GM18907 (cell line): ENCODE measurements around the gene CELF1.
A peak's percentile ranks its signal among the peaks of the same experiment; 100 is the strongest.

Experiments used
- ATAC-seq: cut with Tn5 transposase; IDR thresholded peaks from one replicate; pipeline ENCODE4 v1.9.1; 2021; ENCODE audit warnings: mild to moderate bottlenecking, moderate library complexity; ENCODE audit not compliant: unreplicated experiment

CELF1 gene

DNA sequence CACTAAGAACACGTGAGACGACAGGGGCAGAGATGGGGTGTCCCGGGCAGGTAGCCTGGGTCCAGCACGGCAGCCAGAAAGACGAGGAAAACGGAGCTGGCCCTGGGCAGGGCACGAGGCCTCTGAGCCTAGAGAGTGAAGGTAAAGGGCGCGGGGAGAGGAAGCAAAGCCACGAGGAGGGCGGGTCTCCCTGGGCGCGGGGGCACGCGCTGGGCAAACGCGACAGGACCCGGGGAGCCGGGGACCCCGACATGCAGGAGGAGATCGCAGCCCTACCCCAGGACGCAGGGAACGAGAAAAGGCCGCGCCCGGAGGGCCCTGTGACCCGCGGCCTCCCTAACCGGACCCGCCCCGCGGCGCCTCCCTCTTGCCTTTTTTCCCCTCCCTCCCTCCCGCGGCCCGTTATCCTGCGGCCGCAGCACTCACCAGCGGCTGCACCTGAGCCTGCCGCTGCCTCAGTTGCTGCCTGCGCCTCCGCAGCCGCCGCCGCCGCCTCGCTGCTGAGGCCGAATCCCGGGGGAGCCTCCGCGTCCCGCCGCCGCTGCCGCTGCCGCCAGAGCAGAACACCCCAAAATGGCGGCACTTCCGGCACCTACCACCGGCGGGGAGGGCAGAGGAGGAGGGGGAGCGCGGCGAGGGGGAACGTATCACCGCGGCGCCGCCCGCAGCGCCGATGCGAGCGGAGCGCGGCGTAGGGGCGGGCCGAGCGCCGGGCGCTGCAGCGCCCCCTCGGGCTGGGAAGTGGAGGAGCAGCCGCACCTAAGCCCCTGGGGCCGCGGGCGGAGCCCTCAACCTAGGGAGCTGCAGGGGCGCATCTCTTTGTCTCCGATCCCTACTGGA, at the start of gene CELF1:
Gene CELF1 (minus strand): TSS at position 567 of the 840 bp plus-strand sequence. CDS start 53,609 bp downstream, outside the sequence.
- ATAC-seq: peak; percentile 91

DNA sequence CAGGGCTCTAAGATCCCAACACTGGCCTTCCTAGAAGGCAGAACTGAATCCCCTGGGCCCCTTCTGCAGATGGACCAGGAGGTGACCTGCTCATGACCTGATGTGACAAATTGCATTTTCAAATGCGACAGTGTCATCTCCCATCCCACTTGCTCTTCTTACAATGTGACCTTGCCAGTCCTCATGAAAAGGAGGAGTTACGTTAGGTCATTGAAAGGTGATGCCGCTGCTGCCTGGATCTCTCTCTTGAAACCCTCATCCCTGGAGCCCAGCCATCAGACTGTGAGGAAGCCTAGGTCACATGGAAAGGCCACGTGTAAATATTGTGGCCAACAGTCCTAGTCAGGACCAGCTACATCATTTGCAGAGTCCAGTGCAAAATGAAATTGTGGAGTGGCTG, 47.0 kb upstream of the CELF1 start:
- ATAC-seq: no peak

DNA sequence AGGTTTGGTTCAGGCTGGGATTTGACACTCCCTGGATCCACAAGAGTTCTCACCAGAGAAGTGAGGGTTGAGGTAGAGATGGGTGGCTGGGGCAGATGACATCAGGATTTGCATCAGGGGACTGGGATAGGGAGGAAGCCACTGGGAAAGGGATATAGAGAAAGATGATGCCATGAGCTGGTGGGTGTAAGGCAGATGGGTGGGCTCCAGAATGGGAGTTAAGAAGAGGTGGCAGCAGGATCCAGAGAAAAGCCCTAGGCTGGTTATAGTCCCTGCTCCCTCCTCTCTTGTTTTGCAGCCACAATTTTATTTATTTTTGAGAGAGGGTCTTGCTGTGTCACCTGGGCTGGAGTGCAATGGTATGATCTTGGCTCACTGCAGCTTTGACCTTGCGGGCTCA, 43.0 kb upstream of the CELF1 start:
- ATAC-seq: no peak

GRCh38 chr11:47595029-47595428, 42.1 kb upstream of the CELF1 start:
- ATAC-seq: no peak

GRCh38 chr11:47593934-47594855, 41.3 kb upstream of the CELF1 start, which contains the start of gene C1QTNF4:
Gene C1QTNF4, minus strand, starts transcription at chr11:47594411. Its CDS starts 3,601 bp downstream, at chr11:47590810.
- ATAC-seq: no peak

DNA sequence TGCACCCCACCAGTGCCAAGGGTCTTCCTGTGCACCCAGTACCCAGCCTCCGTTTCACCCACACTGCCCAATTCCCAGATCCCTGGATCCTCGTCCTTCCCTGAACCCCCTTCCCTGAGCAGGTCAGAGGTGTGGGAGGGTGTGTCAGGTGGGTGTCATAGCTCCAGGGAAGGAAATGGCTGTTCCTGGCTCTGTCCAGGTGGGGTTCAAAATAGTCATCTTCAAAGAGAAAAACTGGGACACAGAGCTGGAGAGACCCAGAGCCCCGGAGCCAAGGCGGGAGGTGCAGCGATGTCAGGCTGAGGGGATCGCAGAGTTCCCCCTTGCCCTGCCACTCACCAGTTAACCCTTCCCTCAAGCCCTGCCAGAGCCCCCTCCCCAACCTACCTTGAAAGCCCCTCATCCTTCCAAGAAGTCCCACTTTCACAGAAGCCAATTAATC, 40.6 kb upstream of the CELF1 start:
- ATAC-seq: no peak

- ATAC-seq: no peak
Observed at GRCh38 chr11:47592970-47593369, 40.0 kb upstream of the CELF1 start.

GRCh38 chr11:47592251-47592650, 39.3 kb upstream of the CELF1 start:
- ATAC-seq: no peak

GRCh38 chr11:47591764-47592163, 38.8 kb upstream of the CELF1 start:
- ATAC-seq: no peak

DNA sequence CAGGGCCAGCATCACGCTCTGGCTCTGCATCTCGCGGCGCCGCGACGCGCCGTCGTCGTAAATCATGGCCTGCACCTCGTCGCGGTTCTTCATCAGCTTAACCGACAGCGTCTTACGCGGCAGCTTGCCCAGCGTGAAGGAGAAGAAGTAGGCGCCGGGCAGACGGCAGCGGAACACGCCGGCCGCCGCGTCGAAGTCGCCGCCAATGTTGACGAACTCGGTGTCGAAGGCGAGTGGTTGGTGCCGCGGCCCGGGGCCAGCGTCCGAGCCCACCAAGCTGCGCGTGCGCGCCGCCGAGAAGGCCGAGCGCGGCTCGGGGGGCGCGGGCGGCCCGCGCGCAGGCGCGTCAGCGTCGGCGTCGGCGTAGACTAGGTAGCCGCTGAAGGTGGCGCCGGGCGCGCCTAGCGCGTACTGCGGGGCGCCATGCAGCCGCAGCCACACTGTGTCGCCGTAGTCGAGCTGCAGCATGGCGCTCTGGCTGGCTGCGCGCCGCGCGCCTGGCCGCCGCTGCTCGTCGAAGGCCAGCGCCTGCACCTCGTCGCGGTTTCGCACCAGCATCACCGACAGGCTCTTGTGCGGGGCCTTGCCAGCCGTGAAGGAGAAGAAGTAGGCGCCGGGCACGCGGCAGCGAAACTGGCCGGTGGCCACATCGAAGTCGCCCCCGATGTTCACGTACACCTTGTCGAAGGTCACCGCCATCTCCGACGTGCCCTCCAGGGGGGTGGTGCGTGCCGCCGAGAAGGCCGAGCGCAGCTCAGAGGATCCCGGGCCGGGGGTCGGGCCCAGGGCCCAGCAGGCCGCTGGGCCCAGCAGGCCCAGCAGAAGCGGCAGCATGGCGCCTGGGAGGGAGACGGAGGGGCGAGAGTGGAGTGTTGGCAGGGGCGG, 37.3 kb upstream of the CELF1 start:
- no peak for ATAC-seq

- ATAC-seq: no peak
Observed at GRCh38 chr11:47589584-47589976, 36.6 kb upstream of the CELF1 start.

DNA sequence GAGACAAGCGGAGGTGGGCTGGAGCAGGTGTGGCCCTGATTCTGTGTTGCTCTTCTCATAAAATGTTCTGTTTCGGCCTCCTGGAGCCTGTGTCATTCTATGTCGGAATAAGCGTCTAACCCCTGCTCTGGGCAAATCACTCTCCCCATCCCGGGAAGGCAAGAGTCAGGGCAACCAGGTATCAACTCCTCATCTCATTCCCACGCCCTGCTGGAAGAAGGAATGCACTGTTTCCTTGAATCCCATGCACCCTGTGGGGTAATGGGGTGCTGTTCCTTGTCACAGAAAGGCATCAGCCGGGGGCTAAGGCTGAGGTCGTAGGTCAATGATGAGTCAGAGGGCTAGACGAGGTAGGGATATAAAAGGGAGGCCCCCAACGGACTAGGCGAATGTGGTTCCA, 36.2 kb upstream of the CELF1 start:
- ATAC-seq: no peak

DNA sequence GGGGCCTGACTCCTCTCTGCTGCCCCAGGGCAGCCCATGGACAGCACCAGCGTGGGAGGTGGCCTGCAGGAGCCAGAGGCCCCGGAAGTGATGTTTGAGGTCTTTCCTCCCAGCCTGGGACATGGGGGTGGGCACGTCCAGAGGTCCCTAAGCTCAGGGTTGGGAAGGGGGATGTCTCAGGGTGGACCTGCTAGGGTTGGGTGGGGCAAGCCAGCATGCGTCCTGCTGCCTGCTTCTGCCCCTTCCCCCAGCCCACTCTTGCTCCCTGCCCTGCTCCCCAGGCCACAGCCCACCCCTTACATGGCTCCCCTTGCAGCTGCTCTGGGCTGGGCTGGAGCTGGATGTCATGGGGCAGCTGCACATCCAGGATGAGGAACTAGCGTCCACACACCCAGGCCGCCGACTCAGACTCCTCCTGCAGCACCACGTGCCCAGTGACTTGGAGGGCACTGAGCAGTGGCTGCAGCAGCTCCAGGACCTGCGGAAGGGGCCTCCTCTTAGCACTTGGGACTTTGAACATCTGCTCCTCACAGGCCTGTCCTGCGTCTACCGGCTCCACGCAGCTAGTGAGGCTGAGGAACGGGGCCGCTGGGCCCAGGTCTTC, 34.9 kb upstream of the CELF1 start:
- no peak for ATAC-seq

DNA sequence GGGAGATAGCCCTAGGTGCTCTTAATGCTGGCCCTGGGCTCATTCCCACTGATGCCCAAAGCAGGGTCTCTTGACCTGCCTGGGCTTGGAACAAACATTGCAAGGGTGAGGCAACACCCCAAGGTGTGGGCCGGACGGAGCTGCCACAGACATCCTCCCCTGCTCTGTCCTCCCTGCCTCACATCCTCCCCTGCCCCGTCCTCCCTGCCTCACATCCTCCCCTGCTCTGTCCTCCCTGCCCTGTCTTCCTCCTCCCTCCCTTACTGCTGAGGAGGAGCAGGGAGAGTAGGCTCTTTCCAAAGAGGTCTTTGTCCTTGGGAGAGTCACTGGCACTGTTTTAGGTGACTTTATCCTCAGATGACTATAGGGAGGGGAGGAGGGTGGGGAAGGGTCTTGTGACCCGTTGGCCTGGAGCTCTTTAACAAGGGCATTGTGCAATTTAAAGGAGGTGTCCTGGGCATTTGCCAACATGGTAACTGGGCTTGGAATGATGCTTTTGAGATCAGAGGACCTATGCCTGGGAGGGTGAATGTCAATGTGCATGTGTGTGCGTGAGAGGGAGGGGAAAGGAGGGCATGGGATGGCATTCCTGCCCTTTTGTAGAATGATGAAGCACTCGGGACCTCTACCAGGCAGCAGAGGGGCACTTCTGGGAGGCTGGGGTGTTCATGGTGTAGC, 34.2 kb upstream of the CELF1 start:
- no peak for ATAC-seq

- no peak for ATAC-seq
Observed at GRCh38 chr11:47586098-47586855, 33.3 kb upstream of the CELF1 start, which contains the start of gene FAM180B. Gene FAM180B, plus strand, starts transcription at chr11:47586678. Its CDS starts 91 bp downstream, at chr11:47586769.

GRCh38 chr11:47583844-47584243, 30.9 kb upstream of the CELF1 start:
- no peak for ATAC-seq

DNA sequence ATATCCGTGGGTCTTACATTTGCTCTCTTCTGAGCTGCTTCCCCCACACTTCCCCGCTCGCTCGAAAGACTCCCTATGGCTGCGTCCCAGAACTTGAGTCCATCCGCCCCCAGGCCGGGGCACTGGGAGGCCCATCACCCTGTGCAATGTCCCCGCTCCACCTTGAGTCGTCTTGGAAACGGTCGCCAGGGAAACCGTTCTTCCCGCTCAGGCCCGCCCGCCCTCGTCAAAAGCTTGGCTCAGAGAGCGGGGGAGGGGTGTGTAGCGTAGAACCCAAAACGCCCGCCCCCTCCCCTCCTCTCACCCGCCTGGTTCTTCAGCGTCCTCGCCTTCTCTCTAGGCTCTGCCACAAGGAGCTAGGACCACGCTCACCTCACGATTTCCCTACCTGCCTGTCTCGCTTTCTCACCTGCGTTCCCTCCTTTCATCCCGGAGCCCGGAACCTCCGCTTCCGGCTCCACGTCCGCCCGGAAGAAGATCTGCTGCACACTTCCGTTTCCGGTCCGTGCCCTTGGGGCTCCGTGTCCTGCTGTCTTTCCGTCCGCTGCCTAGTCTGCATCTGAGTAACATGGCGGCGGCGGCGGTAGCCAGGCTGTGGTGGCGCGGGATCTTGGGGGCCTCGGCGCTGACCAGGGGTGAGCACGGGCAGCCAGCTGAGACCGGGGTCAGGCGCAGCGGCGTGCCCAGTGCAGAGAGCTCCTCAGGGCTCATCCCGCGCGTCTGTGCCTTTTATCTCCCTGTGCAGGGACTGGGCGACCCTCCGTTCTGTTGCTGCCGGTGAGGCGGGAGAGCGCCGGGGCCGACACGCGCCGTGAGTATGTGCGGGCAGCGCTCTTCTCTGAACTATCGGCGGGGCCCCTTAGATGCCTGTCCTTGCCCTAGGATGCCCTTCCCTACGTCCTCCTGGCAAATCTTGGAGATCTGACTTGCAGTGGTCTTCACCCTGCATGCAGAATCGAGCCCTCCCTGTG, 25.9 kb upstream of the CELF1 start, which contains the start of the genes KBTBD4 and NDUFS3:
Gene KBTBD4 (minus strand): TSS at position 447 of the 971 bp plus-strand sequence. CDS start 19 bp downstream, at position 428.
Gene NDUFS3 (plus strand): TSS at position 551 of the 971 bp plus-strand sequence. CDS start 18 bp downstream, at position 569.
- ATAC-seq: peak; percentile 91
